Measurements from ENCODE around the gene FOXO1.

The FOXO1 gene

GRCh38 chr13:40518481-40518882 is 148.0 kb downstream of the FOXO1 start:
- no peak overlapping the region for H3K4me3 ChIP-seq (replicated peaks; ENCODE audit: low read depth, low read length)
- TF ChIP-seq CTCF (IDR thresholded peaks at IDR 0.05; ENCODE audit: low read length, missing control alignments), result no peak
- DNase-seq (ENCODE audit: low read depth), result no peak

- no peak for TF ChIP-seq CTCF (IDR thresholded peaks at IDR 0.05; ENCODE audit: low read length, missing control alignments)
- no peak for DNase-seq (ENCODE audit: low read depth)
- no peak overlapping the region for H3K4me3 ChIP-seq (replicated peaks; ENCODE audit: low read depth, low read length)
Observed at GRCh38 chr13:40517486-40518480, 148.7 kb downstream of the FOXO1 start.

- no peak for TF ChIP-seq CTCF (IDR thresholded peaks at IDR 0.05; ENCODE audit: low read length, missing control alignments)
Observed at GRCh38 chr13:40515702-40516101, 150.7 kb downstream of the FOXO1 start.

GRCh38 chr13:40514802-40515201 is 151.6 kb downstream of the FOXO1 start:
- TF ChIP-seq CTCF (IDR thresholded peaks at IDR 0.05; ENCODE audit: low read length, missing control alignments), result no peak
- no peak for DNase-seq (ENCODE audit: low read depth)
- no peak overlapping the region for H3K4me3 ChIP-seq (replicated peaks; ENCODE audit: low read depth, low read length)

More at GRCh38 chr13:40515702-40516101, 150.7 kb downstream of the FOXO1 start:
- H3K4me3 ChIP-seq (replicated peaks; ENCODE audit: low read depth, low read length), result no peak overlapping the region
- no peak for DNase-seq (ENCODE audit: low read depth)

GRCh38 chr13:40509876-40510275 is 156.6 kb downstream of the FOXO1 start:
- no peak for TF ChIP-seq CTCF (IDR thresholded peaks at IDR 0.05; ENCODE audit: low read length, missing control alignments)
- no peak for DNase-seq (ENCODE audit: low read depth)

GRCh38 chr13:40508767-40509342 is 157.6 kb downstream of the FOXO1 start:
- no peak for TF ChIP-seq CTCF (IDR thresholded peaks at IDR 0.05; ENCODE audit: low read length, missing control alignments)
- no peak overlapping the region for H3K4me3 ChIP-seq (replicated peaks; ENCODE audit: low read depth, low read length)
- DNase-seq (ENCODE audit: low read depth), result no peak

More at GRCh38 chr13:40509876-40510275, 156.6 kb downstream of the FOXO1 start:
- H3K4me3 ChIP-seq (replicated peaks; ENCODE audit: low read depth, low read length), result no peak overlapping the region
